ENCODE results near the gene MAPK10.

DNA sequence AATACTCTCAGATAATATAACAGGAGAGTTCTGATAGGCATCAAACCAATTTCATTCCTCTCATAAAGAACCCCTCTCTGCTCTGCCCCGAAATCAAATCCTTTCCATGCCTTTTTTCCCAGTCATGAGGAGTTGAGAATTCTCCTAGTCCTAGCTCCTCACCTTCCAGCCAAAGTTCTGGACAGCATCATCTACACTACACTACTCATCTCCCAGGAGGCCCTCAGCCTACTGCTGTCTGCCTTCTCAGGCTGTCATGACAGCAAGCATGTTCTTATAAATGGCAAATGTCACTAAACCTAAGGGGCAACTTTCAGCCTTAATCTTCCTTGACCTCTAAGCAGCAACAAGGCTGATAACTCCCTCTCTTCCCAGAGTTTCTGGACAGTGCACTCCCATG lies 26.6 kb downstream of the MAPK10 start:
- TF ChIP-seq, protein P1, sequence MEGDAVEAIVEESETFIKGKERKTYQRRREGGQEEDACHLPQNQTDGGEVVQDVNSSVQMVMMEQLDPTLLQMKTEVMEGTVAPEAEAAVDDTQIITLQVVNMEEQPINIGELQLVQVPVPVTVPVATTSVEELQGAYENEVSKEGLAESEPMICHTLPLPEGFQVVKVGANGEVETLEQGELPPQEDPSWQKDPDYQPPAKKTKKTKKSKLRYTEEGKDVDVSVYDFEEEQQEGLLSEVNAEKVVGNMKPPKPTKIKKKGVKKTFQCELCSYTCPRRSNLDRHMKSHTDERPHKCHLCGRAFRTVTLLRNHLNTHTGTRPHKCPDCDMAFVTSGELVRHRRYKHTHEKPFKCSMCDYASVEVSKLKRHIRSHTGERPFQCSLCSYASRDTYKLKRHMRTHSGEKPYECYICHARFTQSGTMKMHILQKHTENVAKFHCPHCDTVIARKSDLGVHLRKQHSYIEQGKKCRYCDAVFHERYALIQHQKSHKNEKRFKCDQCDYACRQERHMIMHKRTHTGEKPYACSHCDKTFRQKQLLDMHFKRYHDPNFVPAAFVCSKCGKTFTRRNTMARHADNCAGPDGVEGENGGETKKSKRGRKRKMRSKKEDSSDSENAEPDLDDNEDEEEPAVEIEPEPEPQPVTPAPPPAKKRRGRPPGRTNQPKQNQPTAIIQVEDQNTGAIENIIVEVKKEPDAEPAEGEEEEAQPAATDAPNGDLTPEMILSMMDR (IDR thresholded peaks at IDR 0.05): no peak
- no peak for TF ChIP-seq POLR2AphosphoS5 (IDR thresholded peaks at IDR 0.05)
